GM12864 (cell line): ENCODE measurements around the gene UVRAG.

ENCODE experiments used
- DNase-seq: peaks from one replicate; pipeline ENCODE4 v3.0.0-alpha.2; 2011; ENCODE audit warnings: low read depth
- H3K4me3 ChIP-seq: 2 replicates; pipeline ENCODE4 v1.5.1; 2011; ENCODE audit warnings: mild to moderate bottlenecking, low read depth, low read length, control low read depth
- TF ChIP-seq, protein P1 (sequence below): IDR thresholded peaks from 2 replicates; pipeline ENCODE4 v1.5.1; 2011; ENCODE audit warnings: low read depth, mild to moderate bottlenecking, moderate library complexity, low read length, control low read depth, inconsistent platforms; ENCODE audit errors: missing control alignments

Gene UVRAG

GRCh38 chr11:75823415-75823814, 8.4 kb downstream of the UVRAG start:
- H3K4me3 ChIP-seq = no peak overlapping the region
- no peak for DNase-seq
- TF ChIP-seq, protein P1, sequence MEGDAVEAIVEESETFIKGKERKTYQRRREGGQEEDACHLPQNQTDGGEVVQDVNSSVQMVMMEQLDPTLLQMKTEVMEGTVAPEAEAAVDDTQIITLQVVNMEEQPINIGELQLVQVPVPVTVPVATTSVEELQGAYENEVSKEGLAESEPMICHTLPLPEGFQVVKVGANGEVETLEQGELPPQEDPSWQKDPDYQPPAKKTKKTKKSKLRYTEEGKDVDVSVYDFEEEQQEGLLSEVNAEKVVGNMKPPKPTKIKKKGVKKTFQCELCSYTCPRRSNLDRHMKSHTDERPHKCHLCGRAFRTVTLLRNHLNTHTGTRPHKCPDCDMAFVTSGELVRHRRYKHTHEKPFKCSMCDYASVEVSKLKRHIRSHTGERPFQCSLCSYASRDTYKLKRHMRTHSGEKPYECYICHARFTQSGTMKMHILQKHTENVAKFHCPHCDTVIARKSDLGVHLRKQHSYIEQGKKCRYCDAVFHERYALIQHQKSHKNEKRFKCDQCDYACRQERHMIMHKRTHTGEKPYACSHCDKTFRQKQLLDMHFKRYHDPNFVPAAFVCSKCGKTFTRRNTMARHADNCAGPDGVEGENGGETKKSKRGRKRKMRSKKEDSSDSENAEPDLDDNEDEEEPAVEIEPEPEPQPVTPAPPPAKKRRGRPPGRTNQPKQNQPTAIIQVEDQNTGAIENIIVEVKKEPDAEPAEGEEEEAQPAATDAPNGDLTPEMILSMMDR = no peak

DNA sequence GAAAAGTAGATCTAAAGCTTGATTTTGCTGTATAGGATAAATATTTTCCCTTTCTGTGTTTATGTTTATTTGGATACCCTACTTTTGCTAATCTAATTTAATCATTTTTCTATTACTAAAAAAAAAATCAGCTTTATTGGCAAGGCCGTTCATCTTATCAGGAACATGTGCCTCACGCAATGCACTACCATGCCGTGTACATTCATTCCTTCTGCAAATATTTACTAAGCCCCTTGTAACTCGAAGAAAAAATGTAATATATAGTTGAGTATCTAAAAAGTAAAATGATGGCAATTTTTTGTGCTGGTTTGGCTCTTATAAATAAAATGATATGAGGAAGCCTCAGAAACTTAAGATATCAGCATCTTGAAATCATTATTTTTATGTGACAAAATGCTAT, 8.9 kb downstream of the UVRAG start:
- H3K4me3 ChIP-seq = peak overlapping the region; percentile 20; the same call in 1 of the 2 replicates
- no peak for DNase-seq
- TF ChIP-seq, protein P1 = no peak

GRCh38 chr11:75826461-75827230, 11.6 kb downstream of the UVRAG start:
- H3K4me3 ChIP-seq = no peak overlapping the region
- no peak for DNase-seq
- TF ChIP-seq, protein P1 = no peak

DNA sequence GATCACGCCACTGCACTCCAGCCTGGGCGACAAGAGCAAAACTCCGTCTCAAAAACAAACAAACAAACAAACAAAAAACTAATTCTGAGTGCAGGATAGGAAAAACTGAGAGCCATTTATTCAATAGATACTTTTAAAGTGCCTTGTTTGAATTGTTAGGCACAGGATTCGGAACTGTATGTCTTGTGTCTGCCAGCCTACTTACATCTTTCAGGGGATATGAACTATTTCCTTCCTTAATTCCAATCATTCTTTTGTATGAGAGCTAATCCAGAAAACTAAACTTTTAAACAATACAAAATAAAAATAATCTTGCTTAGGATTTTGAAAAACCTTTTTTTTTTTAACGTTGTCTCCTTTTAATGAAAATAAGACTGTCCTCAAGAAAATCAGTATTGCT, 12.6 kb downstream of the UVRAG start:
- no peak overlapping the region for H3K4me3 ChIP-seq
- TF ChIP-seq, protein P1 = no peak
- DNase-seq = no peak

DNA sequence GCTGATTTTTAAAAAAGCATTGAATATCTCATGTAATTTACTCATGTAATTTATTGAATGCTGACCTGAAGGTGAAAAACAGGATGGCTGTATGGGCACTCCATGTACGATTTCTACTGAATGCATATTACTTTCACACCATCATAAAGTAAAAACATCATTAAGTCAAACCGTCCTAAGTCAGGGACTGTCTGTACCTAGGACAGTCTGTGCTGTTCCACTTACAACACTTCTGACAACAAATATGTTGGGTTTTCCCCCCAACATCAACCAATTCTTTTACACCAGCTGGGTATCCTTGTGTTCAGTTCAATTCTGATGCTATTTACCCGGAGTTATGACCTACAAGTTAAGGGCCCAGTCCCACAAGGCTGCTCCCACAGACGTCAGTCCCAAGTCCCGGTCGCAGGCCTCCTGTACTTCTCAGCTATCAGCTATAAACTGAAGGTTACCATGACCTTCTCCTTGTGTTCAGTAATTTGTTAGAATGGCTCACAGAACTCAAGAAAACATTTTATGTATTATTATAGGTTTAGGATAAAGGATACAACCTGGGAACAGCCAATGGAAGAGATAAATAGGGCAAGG, 17.0 kb downstream of the UVRAG start:
- H3K4me3 ChIP-seq = no peak overlapping the region
- DNase-seq = no peak
- TF ChIP-seq, protein P1 = no peak

DNA sequence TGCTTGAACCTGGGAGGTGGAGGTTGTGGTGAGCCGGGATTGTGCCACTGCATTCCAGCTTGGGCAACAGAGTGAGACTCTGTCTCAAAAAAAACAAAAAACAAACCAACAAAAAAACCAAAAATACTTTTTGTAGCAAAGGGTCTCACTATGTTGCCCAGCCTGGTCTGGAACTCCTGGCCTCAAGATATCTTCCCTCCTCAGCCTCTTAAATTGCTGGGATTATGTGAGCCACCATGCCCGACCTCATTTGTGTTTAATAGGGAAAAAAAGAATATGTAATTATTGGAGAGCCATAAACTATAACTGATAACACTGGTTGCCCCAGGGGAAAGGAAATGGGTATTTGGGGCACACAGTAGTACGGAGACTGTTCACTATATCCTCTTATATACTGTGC, 19.7 kb downstream of the UVRAG start:
- no peak overlapping the region for H3K4me3 ChIP-seq
- no peak for DNase-seq
- TF ChIP-seq, protein P1 = no peak
